ENCODE measurements around the gene TNXB.
"Not testable (repeated sequence)": the region's sequence is repeated elsewhere in the genome, so short reads cannot be mapped to it uniquely, and the experiment has no call there.

Gene TNXB

GRCh38 chr6:32070814-32071543 is 38.2 kb downstream of the TNXB start:
- no peak overlapping the region for H3K27ac Mint-ChIP-seq
- H3K27me3 Mint-ChIP-seq = peaks cover 5% of the 10 kb centered on the region
- no peak for ATAC-seq
- no peak for DNase-seq
- H3K4me3 Mint-ChIP-seq = no peak overlapping the region
- no peaks in the 10 kb centered on the region for H3K9me3 Mint-ChIP-seq
- H3K4me1 Mint-ChIP-seq = no peaks in the 10 kb centered on the region

DNA sequence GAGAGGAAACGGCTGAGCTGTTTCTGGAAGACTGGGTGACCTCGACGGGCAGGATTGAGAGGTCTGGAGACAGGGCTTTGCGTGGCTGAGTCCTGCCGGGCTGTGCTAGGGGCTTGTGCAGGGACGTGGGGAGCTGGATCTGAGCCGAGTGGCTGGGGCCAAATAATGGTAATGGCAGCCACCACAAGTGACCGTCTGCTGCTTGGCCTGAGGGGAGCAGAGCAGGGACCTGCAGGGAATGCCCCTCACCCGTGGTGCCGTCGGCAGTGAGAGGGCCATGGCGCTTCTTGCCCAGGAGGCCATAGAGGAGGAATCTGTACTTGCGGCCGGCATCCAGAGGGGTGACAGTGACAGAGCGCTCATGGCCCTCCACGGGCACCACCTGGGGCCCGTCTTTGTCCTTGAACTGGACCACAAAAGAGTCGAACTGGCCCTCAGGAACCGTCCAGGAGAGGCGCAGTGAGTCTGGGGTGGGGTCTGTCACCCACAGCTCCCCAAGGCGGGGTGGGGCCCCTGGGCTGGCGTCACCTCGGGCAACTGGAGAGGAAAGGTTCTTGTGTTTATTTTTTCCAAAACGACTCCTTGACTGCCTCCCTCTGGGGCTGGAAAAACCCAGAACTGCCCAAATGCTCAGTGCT is 39.1 kb downstream of the TNXB start:
- no peak overlapping the region for H3K27ac Mint-ChIP-seq
- H3K4me1 Mint-ChIP-seq = no peaks in the 10 kb centered on the region
- no peak for ATAC-seq
- H3K27me3 Mint-ChIP-seq = no peaks in the 10 kb centered on the region
- no peak overlapping the region for H3K4me3 Mint-ChIP-seq
- no peak for DNase-seq
- H3K9me3 Mint-ChIP-seq = no peaks in the 10 kb centered on the region

DNA sequence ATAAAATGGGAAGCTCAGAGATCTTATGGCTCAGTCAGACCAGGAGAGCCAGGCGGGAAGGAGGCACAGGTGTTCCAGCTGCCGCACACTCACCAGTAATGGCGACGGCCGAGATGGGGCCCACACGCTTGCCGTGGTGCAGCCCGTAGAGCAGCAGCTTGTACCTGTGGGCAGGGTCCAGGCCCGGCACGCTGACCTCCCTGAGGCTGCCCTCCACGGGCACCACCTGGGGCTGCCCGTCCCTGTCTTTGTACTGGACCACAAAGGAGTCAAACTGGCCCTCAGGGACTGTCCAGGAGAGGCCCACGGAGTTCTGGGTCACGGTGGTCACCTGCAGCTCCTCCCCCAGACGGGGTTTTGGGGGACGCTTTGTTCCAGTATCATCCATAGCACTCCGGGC is 39.7 kb downstream of the TNXB start:
- Mint-ChIP-seq H3K9me3 (no peaks in the 10 kb centered on the region), H3K4me1 (no peaks in the 10 kb centered on the region), H3K27ac (no peak overlapping the region), H3K27me3 (no peaks in the 10 kb centered on the region), H3K4me3 (no peak overlapping the region)
- ATAC-seq (no peak), DNase-seq (no peak)

DNA sequence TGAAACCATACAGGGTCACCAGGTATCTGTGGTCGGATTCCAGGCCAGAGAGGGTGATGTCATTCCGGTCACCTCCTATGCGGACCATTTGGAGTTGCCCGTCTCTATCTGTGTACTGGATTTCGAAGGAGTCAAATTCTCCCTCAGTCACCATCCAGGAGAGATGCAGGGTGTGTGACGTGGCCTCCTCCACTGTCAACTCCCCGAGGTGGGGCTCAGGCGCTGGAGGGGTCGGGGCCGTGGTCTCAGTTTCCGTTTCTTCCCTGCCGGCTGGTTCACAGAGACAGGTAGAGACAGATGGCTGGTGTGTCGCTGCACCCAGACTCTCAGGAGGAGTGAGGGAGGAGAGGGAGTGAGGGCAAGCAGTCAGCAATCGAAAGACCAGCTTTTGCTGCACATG is 40.3 kb downstream of the TNXB start:
- no peak overlapping the region for H3K27ac Mint-ChIP-seq
- no peak for ATAC-seq
- DNase-seq = no peak
- H3K27me3 Mint-ChIP-seq = no peaks in the 10 kb centered on the region
- H3K4me1 Mint-ChIP-seq = no peaks in the 10 kb centered on the region
- no peak overlapping the region for H3K4me3 Mint-ChIP-seq
- no peaks in the 10 kb centered on the region for H3K9me3 Mint-ChIP-seq

DNA sequence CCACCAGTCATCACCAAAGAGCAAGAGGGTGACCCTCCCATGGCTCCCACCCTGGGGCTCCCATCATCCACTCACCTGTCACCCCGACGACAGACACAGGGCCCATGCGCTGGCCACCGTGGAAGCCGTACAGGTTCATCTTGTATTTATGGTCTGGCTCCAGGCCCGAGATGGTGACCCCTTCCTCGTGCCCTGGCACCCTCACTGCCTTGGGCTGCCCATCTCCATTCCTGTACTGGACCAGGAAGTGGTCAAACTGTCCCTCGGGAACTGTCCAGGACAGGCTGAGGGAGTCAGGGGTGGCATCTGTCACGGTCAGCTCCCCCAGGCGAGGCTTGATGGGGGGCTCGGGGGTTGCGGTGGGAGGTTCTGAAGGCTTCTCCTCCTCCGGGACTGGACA is 40.8 kb downstream of the TNXB start:
- H3K27me3 Mint-ChIP-seq, H3K9me3 Mint-ChIP-seq, H3K4me3 Mint-ChIP-seq, ATAC-seq, H3K27ac Mint-ChIP-seq, DNase-seq, H3K4me1 Mint-ChIP-seq: not testable (repeated sequence)

DNA sequence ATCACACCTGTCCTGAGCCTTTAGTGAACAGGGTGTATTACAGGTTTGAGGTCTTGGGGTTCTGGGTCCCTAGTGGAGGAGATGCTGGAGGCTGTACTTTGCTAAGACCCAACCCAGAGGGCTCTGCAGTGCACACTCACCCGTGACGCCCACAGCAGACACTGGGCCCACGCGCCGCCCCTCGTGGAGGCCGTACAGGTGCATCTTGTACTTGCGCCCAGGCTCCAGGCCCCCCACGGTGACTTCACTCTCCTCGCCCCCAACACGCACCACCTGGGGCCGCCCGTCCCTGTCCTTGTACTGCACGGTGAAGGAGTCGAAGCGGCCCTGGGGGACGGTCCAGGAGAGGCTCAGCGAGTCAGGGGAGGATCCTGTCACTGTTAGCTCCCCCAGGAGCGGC is 41.6 kb downstream of the TNXB start:
- not testable (repeated sequence) for H3K4me3 Mint-ChIP-seq, ATAC-seq, H3K27ac Mint-ChIP-seq, H3K27me3 Mint-ChIP-seq, H3K4me1 Mint-ChIP-seq, H3K9me3 Mint-ChIP-seq, DNase-seq

DNA sequence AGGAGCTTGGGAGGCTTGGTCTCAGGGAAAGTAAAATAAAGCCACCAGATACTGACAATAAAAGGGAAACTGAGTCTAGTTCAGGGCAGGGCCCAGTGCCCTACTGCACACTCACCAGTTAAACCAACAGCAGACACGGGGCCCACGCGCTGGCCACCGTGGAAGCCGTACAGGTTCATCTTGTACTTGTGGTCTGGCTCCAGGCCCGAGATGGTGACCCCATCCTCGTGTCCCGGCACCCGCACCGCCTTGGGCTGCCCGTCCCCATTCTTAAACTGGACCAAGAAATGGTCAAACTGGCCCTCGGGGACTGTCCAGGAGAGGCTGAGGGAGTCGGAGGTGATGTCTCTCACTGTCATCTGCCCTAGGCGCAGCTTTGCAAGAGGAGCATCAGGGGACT is 44.4 kb downstream of the TNXB start:
- H3K27me3 Mint-ChIP-seq = no peaks in the 10 kb centered on the region
- H3K27ac Mint-ChIP-seq = no peak overlapping the region
- no peaks in the 10 kb centered on the region for H3K9me3 Mint-ChIP-seq
- ATAC-seq (no peak), DNase-seq (no peak)
- H3K4me1 Mint-ChIP-seq = no peaks in the 10 kb centered on the region
- no peak overlapping the region for H3K4me3 Mint-ChIP-seq

DNA sequence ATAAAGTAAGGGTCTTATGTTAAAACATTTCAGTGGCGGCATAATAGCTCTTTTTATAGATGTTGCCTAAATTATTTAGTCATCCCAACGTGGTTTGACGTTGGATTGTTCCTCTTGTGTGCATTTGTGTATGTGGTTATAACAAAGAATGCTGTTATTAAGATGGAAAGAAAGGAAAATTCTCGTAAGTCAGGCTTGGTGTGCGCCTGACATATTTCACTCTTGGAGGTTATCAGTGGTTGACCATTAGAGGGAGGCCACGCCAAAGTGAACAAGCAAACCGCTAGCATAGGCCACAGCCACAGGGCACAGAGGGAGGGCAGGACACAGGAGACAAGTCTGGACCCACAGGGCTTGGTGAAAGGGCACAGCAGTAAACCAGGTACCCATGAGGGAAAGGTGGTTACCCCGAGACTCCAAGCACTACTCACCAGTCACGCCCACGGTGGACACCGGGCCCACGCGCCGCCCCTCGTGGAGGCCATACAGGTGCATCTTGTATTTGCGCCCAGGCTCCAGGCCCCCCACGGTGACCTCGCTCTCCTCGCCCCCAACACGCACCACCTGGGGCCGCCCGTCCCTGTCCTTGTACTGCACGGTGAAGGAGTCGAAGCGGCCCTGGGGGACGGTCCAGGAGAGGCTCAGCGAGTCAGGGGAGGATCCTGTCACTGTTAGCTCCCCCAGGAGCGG is 48.0 kb downstream of the TNXB start:
- peak overlapping the region in 1 of 2 donors; percentile 19 for H3K27ac Mint-ChIP-seq

GRCh38 chr6:32058511-32058963 is 50.6 kb downstream of the TNXB start:
- H3K27ac Mint-ChIP-seq = peak overlapping the region in 1 of 2 donors; percentile 77
- no peaks in the 10 kb centered on the region for H3K27me3 Mint-ChIP-seq
- no peaks in the 10 kb centered on the region for H3K9me3 Mint-ChIP-seq

More for the DNA sequence above, 48.0 kb downstream of the TNXB start:
- Mint-ChIP-seq H3K4me3 (no peak overlapping the region), H3K9me3 (no peaks in the 10 kb centered on the region), H3K27me3 (no peaks in the 10 kb centered on the region), H3K4me1 (no peaks in the 10 kb centered on the region)
- no peak for DNase-seq
- ATAC-seq = no peak

GRCh38 chr6:32057966-32058365 is 51.2 kb downstream of the TNXB start:
- no peaks in the 10 kb centered on the region for H3K4me1 Mint-ChIP-seq
- H3K27ac Mint-ChIP-seq = peak overlapping the region; percentile 55 to 77
- H3K4me3 Mint-ChIP-seq = no peak overlapping the region
- no peaks in the 10 kb centered on the region for H3K27me3 Mint-ChIP-seq
- DNase-seq (no peak), ATAC-seq (no peak)
- no peaks in the 10 kb centered on the region for H3K9me3 Mint-ChIP-seq

More at GRCh38 chr6:32058511-32058963, 50.6 kb downstream of the TNXB start:
- DNase-seq (no peak), ATAC-seq (no peak)
- Mint-ChIP-seq H3K4me1 (no peaks in the 10 kb centered on the region), H3K4me3 (no peak overlapping the region)

DNA sequence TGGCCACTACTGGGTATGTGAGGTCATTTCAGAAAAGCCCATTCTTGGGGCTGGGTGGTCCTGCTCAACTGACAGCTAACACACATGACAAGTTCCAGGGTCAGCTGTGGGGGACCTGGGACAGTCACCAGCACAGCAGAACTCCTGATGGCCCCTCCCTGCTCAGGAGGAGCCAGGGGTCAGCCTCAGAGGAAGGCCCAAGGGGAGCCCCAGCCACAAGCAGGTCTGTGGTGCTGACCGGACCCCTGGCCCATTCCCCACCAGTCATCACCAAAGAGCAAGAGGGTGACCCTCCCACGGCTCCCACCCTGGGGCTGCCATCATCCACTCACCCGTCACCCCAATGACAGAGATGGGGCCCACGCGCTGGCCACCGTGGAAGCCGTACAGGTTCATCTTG is 52.9 kb downstream of the TNXB start:
- no peaks in the 10 kb centered on the region for H3K4me1 Mint-ChIP-seq
- DNase-seq = no peak
- no peak overlapping the region for H3K4me3 Mint-ChIP-seq
- no peaks in the 10 kb centered on the region for H3K9me3 Mint-ChIP-seq
- H3K27me3 Mint-ChIP-seq = no peaks in the 10 kb centered on the region
- no peak overlapping the region for H3K27ac Mint-ChIP-seq
- ATAC-seq = peak; percentile 20

- ATAC-seq, H3K9me3 Mint-ChIP-seq, DNase-seq, H3K4me1 Mint-ChIP-seq, H3K27me3 Mint-ChIP-seq, H3K4me3 Mint-ChIP-seq: not testable (repeated sequence)
- peak overlapping the region in 1 of 2 donors; percentile 64 for H3K27ac Mint-ChIP-seq
Observed at GRCh38 chr6:32055756-32056155, 53.4 kb downstream of the TNXB start.

GRCh38 chr6:32053314-32053713 is 55.8 kb downstream of the TNXB start:
- not testable (repeated sequence) for ATAC-seq, H3K4me3 Mint-ChIP-seq, H3K27me3 Mint-ChIP-seq, H3K27ac Mint-ChIP-seq, H3K4me1 Mint-ChIP-seq, H3K9me3 Mint-ChIP-seq, DNase-seq

DNA sequence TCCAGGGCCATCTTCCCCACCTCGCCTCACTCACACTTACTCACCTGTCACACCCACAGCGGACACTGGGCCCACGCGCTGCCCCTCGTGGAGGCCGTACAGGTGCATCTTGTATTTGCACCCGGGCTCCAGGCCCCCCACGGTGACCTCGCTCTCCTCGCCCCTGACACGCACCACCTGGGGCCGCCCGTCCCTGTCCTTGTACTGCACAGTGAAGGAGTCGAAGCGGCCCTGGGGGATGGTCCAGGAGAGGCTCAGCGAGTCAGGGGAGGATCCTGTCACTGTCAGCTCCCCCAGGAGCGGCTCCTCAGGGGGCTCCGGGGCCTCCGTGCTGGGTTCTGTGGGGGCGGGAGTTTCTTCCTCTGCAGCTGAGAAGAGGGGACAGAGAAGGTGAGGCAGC is 56.5 kb downstream of the TNXB start:
- DNase-seq, H3K4me1 Mint-ChIP-seq, H3K4me3 Mint-ChIP-seq, H3K27me3 Mint-ChIP-seq, H3K9me3 Mint-ChIP-seq, H3K27ac Mint-ChIP-seq, ATAC-seq: not testable (repeated sequence)

DNA sequence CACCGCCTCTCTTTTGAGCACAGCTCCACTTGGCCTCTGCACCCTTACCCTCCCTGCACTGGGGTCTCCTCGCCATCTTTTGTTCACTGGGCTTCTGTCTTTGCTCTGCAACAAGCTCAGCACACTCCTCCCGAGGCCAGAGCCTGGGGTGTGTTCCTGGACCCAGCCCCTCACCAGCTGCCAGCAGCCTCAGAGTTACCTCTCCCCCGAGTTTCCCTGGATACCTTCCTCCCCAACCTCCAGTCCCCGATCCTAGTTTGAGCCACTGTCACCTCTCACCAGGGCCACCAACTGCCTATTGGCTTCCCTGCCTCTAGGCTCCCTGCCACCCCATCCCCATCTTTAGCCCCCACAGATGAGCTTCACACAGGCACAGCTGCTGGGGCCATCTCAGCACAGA is 58.6 kb downstream of the TNXB start:
- Mint-ChIP-seq H3K4me3 (no peak overlapping the region), H3K27ac (no peak overlapping the region), H3K27me3 (no peaks in the 10 kb centered on the region), H3K9me3 (no peaks in the 10 kb centered on the region), H3K4me1 (peaks cover 8% of the 10 kb centered on the region)
- ATAC-seq (no peak), DNase-seq (no peak)

DNA sequence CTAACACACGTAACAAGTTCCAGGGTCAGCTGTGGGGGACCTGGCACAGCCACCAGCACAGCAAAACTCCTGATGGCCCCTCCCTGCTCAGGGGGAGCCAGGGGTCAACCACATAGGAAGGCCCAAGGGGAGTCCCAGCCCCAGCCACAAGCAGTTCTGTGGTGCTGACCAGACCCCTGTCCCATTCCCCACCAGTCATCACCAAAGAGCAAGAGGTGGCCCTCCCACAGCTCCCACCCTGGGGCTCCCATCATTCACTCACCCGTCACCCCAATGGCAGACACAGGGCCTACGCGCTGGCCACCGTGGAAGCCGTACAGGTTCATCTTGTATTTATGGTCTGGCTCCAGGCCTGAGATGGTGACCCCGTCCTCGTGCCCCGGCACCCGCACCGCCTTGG is 59.4 kb downstream of the TNXB start:
- not testable (repeated sequence) for H3K27ac Mint-ChIP-seq, H3K27me3 Mint-ChIP-seq, H3K4me3 Mint-ChIP-seq, H3K4me1 Mint-ChIP-seq, ATAC-seq, DNase-seq, H3K9me3 Mint-ChIP-seq

Measured in stimulated activated naive CD8-positive, alpha-beta T cell treated with anti-CD3 and anti-CD28 coated beads, Interleukin-15, amount 100 ng/mL, for 72 hours (primary cell).